Tibial nerve (tissue), 3 donors: ENCODE measurements around the gene ZFYVE1.

ENCODE experiments used
- POLR2A ChIP-seq, 2 donors: fragments of 450-650 bp; IDR thresholded peaks; one replicate each; pipeline ENCODE4 v1.6.1; 2017; ENCODE audit warnings: antibody characterized with exemption in 2 of 2, mild to moderate bottlenecking in 2 of 2, moderate library complexity in 2 of 2
- TF ChIP-seq, protein P1 (sequence below), 5 experiments: fragments of 200-600 bp in 3 of 5; fragments of 450-650 bp in 2 of 5; sonication (generic) in 3 of 5; IDR thresholded peaks; one replicate each; pipeline ENCODE4 v1.5.1; 2016 to 2019; ENCODE audit warnings: antibody characterized with exemption in 5 of 5, mild to moderate bottlenecking in 3 of 5, moderate library complexity in 2 of 5

GRCh38 chr14:73003681-73004080, 23.2 kb downstream of the ZFYVE1 start:
- TF ChIP-seq, protein P1, sequence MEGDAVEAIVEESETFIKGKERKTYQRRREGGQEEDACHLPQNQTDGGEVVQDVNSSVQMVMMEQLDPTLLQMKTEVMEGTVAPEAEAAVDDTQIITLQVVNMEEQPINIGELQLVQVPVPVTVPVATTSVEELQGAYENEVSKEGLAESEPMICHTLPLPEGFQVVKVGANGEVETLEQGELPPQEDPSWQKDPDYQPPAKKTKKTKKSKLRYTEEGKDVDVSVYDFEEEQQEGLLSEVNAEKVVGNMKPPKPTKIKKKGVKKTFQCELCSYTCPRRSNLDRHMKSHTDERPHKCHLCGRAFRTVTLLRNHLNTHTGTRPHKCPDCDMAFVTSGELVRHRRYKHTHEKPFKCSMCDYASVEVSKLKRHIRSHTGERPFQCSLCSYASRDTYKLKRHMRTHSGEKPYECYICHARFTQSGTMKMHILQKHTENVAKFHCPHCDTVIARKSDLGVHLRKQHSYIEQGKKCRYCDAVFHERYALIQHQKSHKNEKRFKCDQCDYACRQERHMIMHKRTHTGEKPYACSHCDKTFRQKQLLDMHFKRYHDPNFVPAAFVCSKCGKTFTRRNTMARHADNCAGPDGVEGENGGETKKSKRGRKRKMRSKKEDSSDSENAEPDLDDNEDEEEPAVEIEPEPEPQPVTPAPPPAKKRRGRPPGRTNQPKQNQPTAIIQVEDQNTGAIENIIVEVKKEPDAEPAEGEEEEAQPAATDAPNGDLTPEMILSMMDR (IDR thresholded peaks at IDR 0.05): no peak
- TF ChIP-seq POLR2A (IDR thresholded peaks at IDR 0.05): no peak
